ENCODE data around the gene MMP21.

The MMP21 gene

DNA sequence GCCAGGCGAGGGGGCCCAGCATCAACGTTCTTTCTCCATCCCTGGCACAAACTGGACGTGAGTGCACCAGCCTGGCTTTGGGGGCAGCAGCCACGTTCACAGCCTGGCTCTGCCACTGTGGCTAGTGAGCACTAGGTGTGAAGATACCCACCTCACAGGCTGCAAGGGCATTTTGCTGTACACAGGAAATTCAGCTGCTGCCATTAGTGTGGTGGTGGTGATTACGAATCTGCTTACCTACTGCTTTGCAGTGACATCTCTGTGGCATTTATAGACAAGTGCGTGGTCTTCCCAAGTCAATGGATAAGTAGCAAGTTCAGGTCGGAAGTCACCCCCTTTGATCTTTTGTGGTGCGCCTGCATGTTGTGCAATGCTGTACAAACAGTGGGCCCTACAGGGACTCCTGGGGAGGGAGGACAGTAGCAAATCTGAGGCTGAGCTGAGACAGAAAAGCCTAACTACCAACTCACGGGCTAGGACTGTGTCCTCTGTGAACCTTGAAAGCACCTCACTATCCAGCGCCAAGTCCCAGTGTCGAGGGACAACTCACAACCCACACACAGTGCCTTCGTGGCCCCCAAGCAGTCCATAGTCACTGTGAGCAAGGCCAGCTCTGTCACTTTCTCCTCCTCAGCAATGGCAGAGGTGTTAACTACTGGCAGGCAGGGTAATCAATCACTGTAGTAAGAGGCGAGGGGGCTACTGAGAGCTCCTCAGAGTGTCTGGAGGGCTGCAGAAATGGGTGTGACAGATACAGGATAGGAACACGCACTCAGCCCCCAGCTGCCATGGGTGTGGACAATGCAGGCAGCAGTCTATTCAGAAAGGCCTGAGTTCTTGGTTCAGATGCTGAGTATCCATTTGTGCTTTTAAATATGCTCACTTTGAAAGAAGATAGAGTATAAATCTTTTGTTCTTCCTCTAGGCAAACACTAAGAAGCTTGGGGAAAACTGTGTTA, 17.0 kb upstream of the MMP21 start:
- TF ChIP-seq, protein P1, sequence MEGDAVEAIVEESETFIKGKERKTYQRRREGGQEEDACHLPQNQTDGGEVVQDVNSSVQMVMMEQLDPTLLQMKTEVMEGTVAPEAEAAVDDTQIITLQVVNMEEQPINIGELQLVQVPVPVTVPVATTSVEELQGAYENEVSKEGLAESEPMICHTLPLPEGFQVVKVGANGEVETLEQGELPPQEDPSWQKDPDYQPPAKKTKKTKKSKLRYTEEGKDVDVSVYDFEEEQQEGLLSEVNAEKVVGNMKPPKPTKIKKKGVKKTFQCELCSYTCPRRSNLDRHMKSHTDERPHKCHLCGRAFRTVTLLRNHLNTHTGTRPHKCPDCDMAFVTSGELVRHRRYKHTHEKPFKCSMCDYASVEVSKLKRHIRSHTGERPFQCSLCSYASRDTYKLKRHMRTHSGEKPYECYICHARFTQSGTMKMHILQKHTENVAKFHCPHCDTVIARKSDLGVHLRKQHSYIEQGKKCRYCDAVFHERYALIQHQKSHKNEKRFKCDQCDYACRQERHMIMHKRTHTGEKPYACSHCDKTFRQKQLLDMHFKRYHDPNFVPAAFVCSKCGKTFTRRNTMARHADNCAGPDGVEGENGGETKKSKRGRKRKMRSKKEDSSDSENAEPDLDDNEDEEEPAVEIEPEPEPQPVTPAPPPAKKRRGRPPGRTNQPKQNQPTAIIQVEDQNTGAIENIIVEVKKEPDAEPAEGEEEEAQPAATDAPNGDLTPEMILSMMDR (conservative IDR thresholded peaks at IDR 0.05), result no peak
- H3K27ac ChIP-seq, result no peak overlapping the region

DNA sequence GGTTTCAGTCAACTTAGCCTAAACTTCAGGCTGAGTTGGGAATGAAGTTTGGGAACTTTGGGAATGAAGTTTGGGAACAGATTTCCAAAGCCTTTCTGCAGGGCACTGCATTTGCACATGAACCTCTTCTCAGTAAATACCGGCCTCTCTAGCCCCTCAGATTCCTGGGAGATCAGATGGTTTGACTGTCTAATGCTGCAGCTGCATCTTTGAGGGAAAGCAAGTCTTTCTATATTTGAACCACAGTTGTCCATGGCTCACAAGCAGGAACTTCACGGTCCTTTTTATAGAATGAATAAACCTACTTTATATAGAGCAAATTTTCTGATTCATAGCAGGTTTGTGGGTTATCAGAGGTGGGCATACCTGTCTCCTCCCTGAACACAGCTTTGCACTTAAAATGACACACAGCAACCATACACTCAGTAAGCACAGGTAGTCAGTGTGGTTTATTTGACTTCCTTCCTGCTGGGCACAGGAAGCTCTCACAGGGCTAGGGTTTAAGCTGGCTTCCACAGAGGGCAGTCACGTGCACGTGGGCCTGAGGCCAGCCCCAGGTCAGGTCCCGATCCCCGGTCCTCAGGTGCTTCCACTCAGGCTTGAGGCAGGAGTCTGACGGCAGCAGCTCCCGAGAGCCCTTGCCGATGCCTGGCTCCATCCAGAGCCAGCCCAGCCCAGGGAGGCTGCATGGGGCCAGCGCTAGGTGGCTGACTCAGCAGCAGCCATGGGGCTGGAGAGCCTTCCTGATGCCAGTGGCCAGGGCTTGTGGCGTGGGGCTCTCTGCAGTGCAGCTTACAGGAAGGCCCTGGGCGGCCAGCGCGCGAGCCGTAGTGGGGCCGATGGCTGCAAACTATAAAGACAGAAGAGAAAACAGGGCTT, 12.8 kb upstream of the MMP21 start:
- TF ChIP-seq, protein P1 (conservative IDR thresholded peaks at IDR 0.05), result no peak
- H3K27ac ChIP-seq, result 0 out of 2 replicates have a peak overlapping the region, but pooled peaks have one; percentile 11

DNA sequence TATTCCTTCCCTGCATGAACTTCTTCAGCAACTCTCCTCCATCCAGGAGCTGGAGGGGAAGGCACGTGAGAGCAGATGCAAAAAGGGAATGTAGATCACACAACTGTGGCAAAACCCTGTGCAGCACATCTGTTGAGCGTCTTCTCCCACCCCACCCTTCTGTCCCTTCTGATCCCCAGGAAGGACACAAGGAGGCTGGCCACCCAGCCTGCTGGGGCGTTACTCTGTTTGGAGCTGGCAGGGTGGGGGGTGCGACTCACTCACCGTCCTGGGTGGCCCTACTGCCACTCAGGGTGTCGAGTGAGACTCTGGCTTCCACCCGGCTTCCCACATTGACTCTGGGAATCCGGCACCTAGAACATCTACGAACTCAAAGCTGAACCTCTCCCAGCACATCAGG, 10.2 kb upstream of the MMP21 start:
- TF ChIP-seq, protein P1 (conservative IDR thresholded peaks at IDR 0.05), result no peak
- no peak overlapping the region for H3K27ac ChIP-seq

DNA sequence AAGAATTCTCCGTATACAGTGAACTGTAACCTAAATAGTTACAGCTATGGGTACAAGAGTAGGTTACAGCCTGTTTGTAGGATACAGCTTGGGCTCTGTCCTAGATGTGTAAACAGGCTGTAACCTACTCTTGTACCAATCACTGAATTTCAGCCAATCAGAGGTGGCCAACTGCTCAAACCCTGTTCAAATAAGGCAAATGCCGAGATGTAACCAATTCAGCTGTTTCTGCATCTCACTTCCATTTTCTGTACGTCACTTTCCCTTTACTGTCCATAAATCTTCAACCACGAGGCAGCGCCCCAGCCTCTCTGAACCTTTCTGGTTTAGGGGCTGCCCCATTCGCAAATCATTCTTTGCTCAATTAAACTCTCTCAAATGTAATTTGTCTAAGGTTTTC, 8.3 kb upstream of the MMP21 start:
- peak overlapping the region; percentile 10; the same call in 1 of the 2 replicates for H3K27ac ChIP-seq
- TF ChIP-seq, protein P1 (conservative IDR thresholded peaks at IDR 0.05), result no peak

DNA sequence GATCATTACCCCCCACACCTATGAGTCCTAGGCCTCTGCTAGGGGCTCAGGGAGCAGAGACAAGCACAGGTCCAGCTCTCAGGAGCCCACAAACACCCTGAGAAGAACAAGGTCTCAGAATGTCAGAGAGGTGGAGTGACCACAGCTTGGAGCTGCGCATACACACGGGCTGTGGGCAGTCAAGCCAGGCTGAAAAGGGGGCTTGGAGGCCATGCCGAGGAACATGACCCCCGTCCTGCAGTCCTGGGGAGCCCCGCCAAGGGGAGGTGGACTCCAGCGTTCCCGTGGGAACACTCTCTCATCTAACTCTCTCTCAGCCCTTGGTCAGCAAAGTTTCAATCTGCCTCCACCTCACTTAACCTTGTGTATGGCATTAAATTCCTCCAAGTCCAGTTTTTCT, 7.8 kb upstream of the MMP21 start:
- TF ChIP-seq, protein P1 (conservative IDR thresholded peaks at IDR 0.05), result no peak
- no peak overlapping the region for H3K27ac ChIP-seq

DNA sequence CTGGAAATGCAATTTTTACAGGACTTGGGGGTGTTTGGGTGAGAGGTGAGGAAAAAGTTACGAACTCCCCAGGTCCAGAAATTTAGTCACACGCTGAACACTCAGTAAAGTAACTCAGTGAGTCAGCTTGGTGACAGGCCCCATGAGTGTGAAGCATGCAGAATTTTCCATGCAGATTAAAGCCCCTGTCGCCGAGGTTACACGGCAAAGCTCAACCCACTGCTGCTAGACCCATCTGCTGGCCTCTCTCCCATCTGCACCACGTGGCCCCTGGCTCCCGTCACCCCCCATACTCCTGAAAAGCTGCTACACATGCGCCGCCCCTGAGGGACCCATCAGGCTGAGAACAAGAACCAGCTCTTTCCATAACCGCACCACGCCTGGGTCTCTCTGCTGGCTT, 7.0 kb upstream of the MMP21 start:
- H3K27ac ChIP-seq, result no peak overlapping the region

More for the DNA sequence above, 7.0 kb upstream of the MMP21 start:
- TF ChIP-seq, protein P1 (conservative IDR thresholded peaks at IDR 0.05), result no peak

Data from VCaP (cell line).